Smooth muscle cell (in vitro differentiated cells): ENCODE results near the gene RPS19BP1. TPM values are rescaled to one million over a fixed set of nuclear protein-coding genes. Genes with fewer than 3 reads are reported as not detected.

Experiments used
- DNase-seq: peaks from one replicate; lab custom pipeline; 2025; ENCODE audit not compliant: unreplicated experiment; lab: John Stamatoyannopoulos, UW
- H2AFZ ChIP-seq: fragments of 200-600 bp; sonication (generic); 2 replicates; pipeline ENCODE4 v1.6.0; 2016; ENCODE audit warnings: antibody characterized with exemption, low read depth, mild to moderate bottlenecking
- H3F3A ChIP-seq: fragments of 200-600 bp; sonication (generic); 2 replicates; pipeline ENCODE4 v1.6.0; 2017; ENCODE audit warnings: antibody characterized with exemption, low read depth
- H3K27ac ChIP-seq: fragments of 200-600 bp; sonication (generic); 2 replicates; pipeline ENCODE4 v1.5.1; 2016; ENCODE audit warnings: low read depth, mild to moderate bottlenecking
- H3K27me3 ChIP-seq: fragments of 200-600 bp; sonication (generic); 2 replicates; pipeline ENCODE4 v1.6.1; 2016; ENCODE audit warnings: low read depth, mild to moderate bottlenecking
- H3K36me3 ChIP-seq: fragments of 200-600 bp; sonication (generic); 2 replicates; pipeline ENCODE4 v1.5.1; 2016; ENCODE audit warnings: low read depth
- H3K4me1 ChIP-seq: fragments of 200-600 bp; sonication (generic); 2 replicates; pipeline ENCODE4 v1.5.1; 2016; ENCODE audit warnings: low read depth
- H3K4me2 ChIP-seq: fragments of 200-600 bp; sonication (generic); 2 replicates; pipeline ENCODE4 v1.6.0; 2016; ENCODE audit warnings: mild to moderate bottlenecking
- H3K4me3 ChIP-seq: fragments of 200-600 bp; sonication (generic); 2 replicates; pipeline ENCODE4 v1.5.1; 2016; ENCODE audit warnings: mild to moderate bottlenecking
- H3K79me2 ChIP-seq: fragments of 200-600 bp; sonication (generic); 2 replicates; pipeline ENCODE4 v1.6.0; 2016; ENCODE audit warnings: low read depth, mild to moderate bottlenecking
- H3K9ac ChIP-seq: fragments of 200-600 bp; sonication (generic); 2 replicates; pipeline ENCODE4 v1.6.0; 2016; ENCODE audit warnings: low read depth
- H3K9me3 ChIP-seq: fragments of 200-600 bp; sonication (generic); replicated peaks from 2 replicates; pipeline ENCODE4 v1.5.1; 2016; ENCODE audit warnings: low read depth
- H4K20me1 ChIP-seq: fragments of 200-600 bp; sonication (generic); 2 replicates; pipeline ENCODE4 v1.6.0; 2016; ENCODE audit warnings: low read depth
- WGBS: methylation state at CpG from one replicate; pipeline ENCODE4 v1.1.7; 2016; ENCODE audit warnings: low lambda C conversion rate; 5-methylcytosine and 5-hydroxymethylcytosine counted together
- polyA plus RNA-seq: library from polyadenylated mRNA; unstranded; fragments of >200 nt; fragmentation: Nextera tagmentation; extraction: Ambion mirVana; gene quantifications from 2 replicates; pipeline ENCODE4 v1.2.1, GENCODE V29; 2016
- total RNA-seq: library from RNA; depleted of rRNA; stranded (reverse); fragments of >200 nt; gene quantifications from 2 replicates; pipeline ENCODE4 v1.2.3, GENCODE V29; 2014
- TF ChIP-seq, protein P1 (sequence below): fragments of 200-600 bp; sonication (generic); IDR thresholded peaks from 2 replicates; pipeline ENCODE4 v1.5.1; 2017; ENCODE audit warnings: borderline replicate concordance, mild to moderate bottlenecking, antibody characterized with exemption; ENCODE audit not compliant: insufficient read depth, poor library complexity, severe bottlenecking

RPS19BP1 gene
- total and polyA plus RNA-seq, 2 experiments from 2014 or later, result 71.6 to 97.1 TPM

DNA sequence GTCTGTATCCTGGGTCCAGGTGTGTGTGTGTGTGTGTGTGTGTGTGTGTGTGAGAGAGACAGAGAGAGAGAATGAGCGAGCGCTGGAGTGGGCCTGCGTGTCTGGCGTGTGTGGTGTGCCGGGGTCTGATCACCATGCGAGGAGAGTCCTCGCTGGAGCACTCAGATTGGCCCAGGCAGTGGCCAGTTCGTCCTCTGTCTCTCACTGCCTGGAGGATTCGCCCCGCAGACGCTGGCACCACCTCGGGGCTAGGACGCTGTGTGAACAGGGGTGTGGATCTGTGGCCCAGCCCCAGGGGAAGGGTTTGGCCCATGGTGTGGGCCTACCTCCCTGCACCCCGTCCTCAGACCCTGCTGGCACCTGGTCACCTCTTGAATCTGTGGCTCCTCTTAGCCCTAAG lies 26.4 kb upstream of the RPS19BP1 start:
- no peak overlapping the region for H3K9ac ChIP-seq
- no peak overlapping the region for H2AFZ ChIP-seq
- no peaks in the 10 kb centered on the region for H3K36me3 ChIP-seq
- H3K4me1 ChIP-seq, result no peaks in the 10 kb centered on the region
- TF ChIP-seq, protein P1, sequence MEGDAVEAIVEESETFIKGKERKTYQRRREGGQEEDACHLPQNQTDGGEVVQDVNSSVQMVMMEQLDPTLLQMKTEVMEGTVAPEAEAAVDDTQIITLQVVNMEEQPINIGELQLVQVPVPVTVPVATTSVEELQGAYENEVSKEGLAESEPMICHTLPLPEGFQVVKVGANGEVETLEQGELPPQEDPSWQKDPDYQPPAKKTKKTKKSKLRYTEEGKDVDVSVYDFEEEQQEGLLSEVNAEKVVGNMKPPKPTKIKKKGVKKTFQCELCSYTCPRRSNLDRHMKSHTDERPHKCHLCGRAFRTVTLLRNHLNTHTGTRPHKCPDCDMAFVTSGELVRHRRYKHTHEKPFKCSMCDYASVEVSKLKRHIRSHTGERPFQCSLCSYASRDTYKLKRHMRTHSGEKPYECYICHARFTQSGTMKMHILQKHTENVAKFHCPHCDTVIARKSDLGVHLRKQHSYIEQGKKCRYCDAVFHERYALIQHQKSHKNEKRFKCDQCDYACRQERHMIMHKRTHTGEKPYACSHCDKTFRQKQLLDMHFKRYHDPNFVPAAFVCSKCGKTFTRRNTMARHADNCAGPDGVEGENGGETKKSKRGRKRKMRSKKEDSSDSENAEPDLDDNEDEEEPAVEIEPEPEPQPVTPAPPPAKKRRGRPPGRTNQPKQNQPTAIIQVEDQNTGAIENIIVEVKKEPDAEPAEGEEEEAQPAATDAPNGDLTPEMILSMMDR, result no peak
- no peaks in the 10 kb centered on the region for H3F3A ChIP-seq
- 87% methylated on average over 13 of the region's 14 CpGs for WGBS
- no peaks in the 10 kb centered on the region for H3K9me3 ChIP-seq
- no peak overlapping the region for H3K4me3 ChIP-seq
- H3K79me2 ChIP-seq, result no peaks in the 10 kb centered on the region
- H3K4me2 ChIP-seq, result no peak overlapping the region
- no peak overlapping the region for H3K27ac ChIP-seq
- no peak for DNase-seq
- peaks cover 76% of the 10 kb centered on the region for H3K27me3 ChIP-seq
- H4K20me1 ChIP-seq, result no peaks in the 10 kb centered on the region

DNA sequence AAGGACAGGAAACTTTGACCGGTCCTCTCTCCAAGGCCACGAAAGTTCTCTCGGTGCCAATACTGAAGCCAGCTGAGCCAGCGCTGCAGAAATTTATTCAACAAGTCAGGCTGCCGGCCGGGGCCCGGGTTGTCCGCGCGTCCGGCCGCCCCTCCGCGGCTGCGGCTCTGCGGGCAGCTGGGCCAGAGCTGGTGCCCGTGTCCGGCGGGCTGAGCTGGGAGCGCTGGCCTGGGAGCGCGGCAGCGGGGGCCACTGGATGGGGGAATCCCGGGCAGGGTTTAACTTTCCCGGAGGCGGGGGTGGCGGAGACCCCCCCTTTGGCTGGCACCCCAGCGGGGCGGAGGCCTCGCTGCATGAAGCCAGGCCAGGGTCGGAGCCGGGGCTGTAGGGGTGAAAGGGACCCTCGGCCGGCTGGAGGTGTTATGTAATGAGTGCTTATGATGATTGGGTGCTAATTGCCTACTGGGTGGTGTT lies 25.7 kb upstream of the RPS19BP1 start:
- Histone ChIP-seq H3K9me3 (no peaks in the 10 kb centered on the region), H3K79me2 (no peaks in the 10 kb centered on the region), H3K27ac (no peak overlapping the region), H3K4me3 (no peak overlapping the region), H3F3A (no peaks in the 10 kb centered on the region), H4K20me1 (no peaks in the 10 kb centered on the region), H3K4me2 (peak overlapping the region; percentile 31), H3K27me3 (peaks cover 76% of the 10 kb centered on the region), H3K9ac (no peak overlapping the region), H3K36me3 (no peaks in the 10 kb centered on the region), H3K4me1 (no peaks in the 10 kb centered on the region), H2AFZ (no peak overlapping the region)
- no peak for DNase-seq
- TF ChIP-seq, protein P1, result no peak
- WGBS, result 34% methylated on average over 29 of the region's 34 CpGs

DNA sequence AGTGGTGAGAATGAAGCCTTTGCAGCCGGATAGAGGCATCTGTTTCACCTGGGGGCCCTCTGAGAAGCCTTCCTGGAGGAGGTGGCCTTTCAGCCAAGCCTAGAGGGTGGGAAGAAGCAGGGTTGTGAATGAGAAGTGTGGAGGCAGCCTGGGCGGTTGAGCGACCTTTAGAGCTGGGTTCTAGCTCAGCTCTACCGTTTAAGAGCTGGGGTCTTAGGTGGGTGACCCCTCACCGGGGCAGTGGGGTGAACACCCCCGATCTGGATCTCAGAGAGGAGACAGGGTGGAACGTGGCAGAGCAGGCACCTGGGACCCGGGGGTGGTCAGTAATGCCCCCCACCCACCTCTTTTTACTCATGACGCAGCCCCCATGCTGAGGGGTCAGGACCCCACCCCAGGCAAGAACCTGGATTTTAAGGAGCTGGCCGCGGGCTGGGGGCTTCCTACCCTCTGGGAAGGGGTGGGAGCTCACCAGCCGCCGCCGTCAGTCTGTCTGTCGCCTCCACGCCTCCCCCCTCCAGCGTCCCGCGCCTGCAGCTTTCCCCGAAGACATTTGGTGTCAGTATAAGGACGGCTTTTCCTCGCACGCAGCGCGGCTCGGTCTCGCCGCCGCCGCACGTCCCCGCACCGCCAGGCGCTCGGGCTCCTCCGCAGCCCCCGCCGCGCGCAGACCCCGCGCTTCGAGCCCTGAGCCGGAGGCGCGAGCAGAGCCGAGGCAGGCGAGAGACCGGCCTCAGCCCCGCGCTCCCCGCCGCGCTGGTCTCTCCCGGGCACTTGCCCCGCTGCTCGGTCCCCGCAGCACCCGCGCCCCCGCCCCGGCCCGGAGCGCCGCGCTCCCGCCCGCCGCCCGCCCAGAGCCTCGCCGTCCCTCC lies 24.7 kb upstream of the RPS19BP1 start:
- Histone ChIP-seq H2AFZ (no peak overlapping the region), H3K79me2 (no peaks in the 10 kb centered on the region), H3K9ac (no peak overlapping the region), H3K9me3 (no peaks in the 10 kb centered on the region), H3K4me3 (peak overlapping the region; percentile 40), H4K20me1 (no peaks in the 10 kb centered on the region), H3K27ac (no peak overlapping the region), H3K4me1 (no peaks in the 10 kb centered on the region), H3F3A (no peaks in the 10 kb centered on the region), H3K4me2 (peak overlapping the region; percentile 83), H3K27me3 (peaks cover 74% of the 10 kb centered on the region), H3K36me3 (no peaks in the 10 kb centered on the region)
- DNase-seq, result no peak
- TF ChIP-seq, protein P1, result no peak
- WGBS, result 11% methylated on average over 49 of the region's 72 CpGs

DNA sequence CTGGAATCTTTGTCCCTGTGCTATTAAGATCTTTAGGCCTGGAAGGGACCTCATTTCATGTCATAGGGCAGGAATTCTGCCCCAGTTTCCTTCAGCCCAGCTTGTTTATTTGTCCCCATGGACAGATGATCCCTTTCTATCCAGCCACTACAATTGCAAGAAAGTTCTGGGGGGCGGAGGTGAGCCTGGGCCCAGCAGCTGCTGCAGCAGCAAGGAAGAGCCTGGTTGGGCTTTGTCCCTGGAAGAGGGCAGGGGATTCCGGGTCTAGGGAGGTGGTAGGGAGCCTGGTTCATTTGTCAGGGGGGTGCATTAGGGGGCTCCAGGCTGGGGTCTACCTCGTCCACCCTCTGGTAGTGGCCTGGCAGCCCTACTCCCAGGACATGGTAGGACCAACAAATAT lies 21.6 kb upstream of the RPS19BP1 start:
- H4K20me1 ChIP-seq, result no peaks in the 10 kb centered on the region
- no peak overlapping the region for H2AFZ ChIP-seq
- WGBS, result 80% methylated on average over 3 of the region's 3 CpGs
- H3K36me3 ChIP-seq, result no peaks in the 10 kb centered on the region
- DNase-seq, result no peak
- H3F3A ChIP-seq, result no peaks in the 10 kb centered on the region
- H3K27ac ChIP-seq, result no peak overlapping the region
- no peak overlapping the region for H3K9ac ChIP-seq
- peaks cover 70% of the 10 kb centered on the region for H3K27me3 ChIP-seq
- TF ChIP-seq, protein P1, result no peak
- H3K4me3 ChIP-seq, result no peak overlapping the region
- no peaks in the 10 kb centered on the region for H3K79me2 ChIP-seq
- no peak overlapping the region for H3K4me2 ChIP-seq
- no peaks in the 10 kb centered on the region for H3K4me1 ChIP-seq
- no peaks in the 10 kb centered on the region for H3K9me3 ChIP-seq
